Measurements from ENCODE around the gene FGF16. TPM values are rescaled to one million over a fixed set of nuclear protein-coding genes. Genes with fewer than 3 reads are reported as not detected.

The FGF16 gene
- total RNA-seq, 1 donor from 2014 or later = not detected

GRCh38 chrX:77422891-77423648 is 24.1 kb upstream of the FGF16 start:
- no peak for DNase-seq (ENCODE audit: low read depth)
- TF ChIP-seq, protein P1, sequence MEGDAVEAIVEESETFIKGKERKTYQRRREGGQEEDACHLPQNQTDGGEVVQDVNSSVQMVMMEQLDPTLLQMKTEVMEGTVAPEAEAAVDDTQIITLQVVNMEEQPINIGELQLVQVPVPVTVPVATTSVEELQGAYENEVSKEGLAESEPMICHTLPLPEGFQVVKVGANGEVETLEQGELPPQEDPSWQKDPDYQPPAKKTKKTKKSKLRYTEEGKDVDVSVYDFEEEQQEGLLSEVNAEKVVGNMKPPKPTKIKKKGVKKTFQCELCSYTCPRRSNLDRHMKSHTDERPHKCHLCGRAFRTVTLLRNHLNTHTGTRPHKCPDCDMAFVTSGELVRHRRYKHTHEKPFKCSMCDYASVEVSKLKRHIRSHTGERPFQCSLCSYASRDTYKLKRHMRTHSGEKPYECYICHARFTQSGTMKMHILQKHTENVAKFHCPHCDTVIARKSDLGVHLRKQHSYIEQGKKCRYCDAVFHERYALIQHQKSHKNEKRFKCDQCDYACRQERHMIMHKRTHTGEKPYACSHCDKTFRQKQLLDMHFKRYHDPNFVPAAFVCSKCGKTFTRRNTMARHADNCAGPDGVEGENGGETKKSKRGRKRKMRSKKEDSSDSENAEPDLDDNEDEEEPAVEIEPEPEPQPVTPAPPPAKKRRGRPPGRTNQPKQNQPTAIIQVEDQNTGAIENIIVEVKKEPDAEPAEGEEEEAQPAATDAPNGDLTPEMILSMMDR (conservative IDR thresholded peaks at IDR 0.05; ENCODE audit: low read depth, low read length) = no peak
- H3K4me3 ChIP-seq (ENCODE audit: low read depth, low read length) = no peak overlapping the region

DNA sequence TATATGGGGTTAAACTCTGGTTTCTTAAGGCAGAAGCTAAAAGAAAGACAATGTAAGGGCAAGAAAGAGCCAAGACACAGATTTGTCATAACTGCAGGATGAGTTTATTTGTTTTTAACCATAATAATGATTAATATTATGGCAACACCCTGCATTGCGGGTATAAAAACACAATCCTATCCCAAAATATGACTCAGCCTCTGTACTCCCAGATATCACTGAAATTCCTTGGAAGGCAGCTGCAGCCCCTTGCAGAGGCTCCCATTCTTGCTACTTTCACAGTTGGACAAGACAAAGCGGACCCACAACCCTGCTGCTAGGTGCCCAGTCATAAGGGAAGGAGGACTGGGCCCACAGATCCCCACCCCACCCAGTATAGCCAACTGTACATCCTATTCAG is 20.4 kb upstream of the FGF16 start:
- TF ChIP-seq, protein P1 (conservative IDR thresholded peaks at IDR 0.05; ENCODE audit: low read depth, low read length) = no peak
- no peak overlapping the region for H3K4me3 ChIP-seq (ENCODE audit: low read depth, low read length)
- no peak for DNase-seq (ENCODE audit: low read depth)

- TF ChIP-seq, protein P1 (conservative IDR thresholded peaks at IDR 0.05; ENCODE audit: low read depth, low read length) = no peak
- no peak for DNase-seq (ENCODE audit: low read depth)
- no peak overlapping the region for H3K4me3 ChIP-seq (ENCODE audit: low read depth, low read length)
These were observed 19.6 kb upstream of the FGF16 start for GRCh38 chrX:77427611-77428010.

DNA sequence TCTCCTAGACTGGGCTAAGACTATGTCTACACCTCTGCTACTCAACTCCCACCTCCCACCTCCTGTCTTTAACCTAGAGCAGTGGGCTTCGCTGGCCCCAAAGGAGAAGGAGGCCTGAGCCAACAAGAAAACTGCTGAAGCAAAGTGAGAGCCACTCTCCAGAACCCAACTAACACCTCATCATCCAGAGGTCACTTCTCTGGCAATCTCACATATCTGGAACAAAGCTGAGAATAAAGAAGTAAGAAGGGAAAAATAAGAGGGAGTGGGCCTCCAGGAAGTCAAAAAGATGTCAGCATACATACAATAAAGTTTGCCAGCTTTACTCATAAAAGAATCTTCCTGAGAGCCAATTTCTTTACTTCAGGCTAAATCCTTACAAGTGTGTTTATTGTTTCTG is 18.6 kb upstream of the FGF16 start:
- no peak overlapping the region for H3K4me3 ChIP-seq (ENCODE audit: low read depth, low read length)
- no peak for DNase-seq (ENCODE audit: low read depth)
- TF ChIP-seq, protein P1 (conservative IDR thresholded peaks at IDR 0.05; ENCODE audit: low read depth, low read length) = no peak

DNA sequence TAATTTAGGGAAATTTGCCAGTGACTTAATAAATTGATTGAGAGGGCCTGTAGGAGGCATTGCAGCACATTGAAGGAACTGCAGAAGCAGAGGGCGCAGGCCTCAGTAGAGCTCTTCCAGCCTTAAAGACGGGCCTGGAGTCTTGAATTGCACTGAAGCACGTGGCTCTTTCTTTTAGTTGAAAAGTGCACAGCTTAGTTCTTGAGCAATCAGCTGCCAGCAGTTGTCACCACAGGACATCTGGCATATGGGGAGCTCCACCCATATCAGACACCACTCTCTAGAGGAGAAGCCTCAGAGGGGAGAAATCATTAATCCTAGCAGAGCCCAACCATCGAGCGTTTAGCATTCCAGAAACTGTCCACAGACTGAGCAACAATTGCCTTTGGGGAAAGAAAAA is 16.0 kb upstream of the FGF16 start:
- no peak for DNase-seq (ENCODE audit: low read depth)
- H3K4me3 ChIP-seq (ENCODE audit: low read depth, low read length) = no peak overlapping the region
- TF ChIP-seq, protein P1 (conservative IDR thresholded peaks at IDR 0.05; ENCODE audit: low read depth, low read length) = no peak

DNA sequence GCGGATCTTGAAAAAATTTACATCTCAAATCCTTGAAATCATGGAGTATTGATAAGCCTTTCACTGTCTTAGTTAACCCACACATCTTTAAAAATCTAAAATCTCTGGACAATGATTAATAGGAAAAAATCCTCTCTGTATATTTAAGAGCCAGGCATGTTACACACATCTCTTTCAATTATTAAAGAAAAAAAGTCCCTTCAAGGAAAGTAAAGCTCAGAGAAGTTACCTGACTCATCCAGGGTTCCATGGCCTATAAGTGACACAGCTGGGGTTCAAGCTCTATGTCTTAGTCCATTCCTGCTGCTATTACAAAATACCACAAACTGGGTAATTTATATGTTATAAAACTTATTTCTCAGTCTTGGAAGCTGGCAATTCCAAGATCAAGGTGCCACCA is 14.2 kb upstream of the FGF16 start:
- no peak for DNase-seq (ENCODE audit: low read depth)
- no peak overlapping the region for H3K4me3 ChIP-seq (ENCODE audit: low read depth, low read length)
- TF ChIP-seq, protein P1 (conservative IDR thresholded peaks at IDR 0.05; ENCODE audit: low read depth, low read length) = no peak

DNA sequence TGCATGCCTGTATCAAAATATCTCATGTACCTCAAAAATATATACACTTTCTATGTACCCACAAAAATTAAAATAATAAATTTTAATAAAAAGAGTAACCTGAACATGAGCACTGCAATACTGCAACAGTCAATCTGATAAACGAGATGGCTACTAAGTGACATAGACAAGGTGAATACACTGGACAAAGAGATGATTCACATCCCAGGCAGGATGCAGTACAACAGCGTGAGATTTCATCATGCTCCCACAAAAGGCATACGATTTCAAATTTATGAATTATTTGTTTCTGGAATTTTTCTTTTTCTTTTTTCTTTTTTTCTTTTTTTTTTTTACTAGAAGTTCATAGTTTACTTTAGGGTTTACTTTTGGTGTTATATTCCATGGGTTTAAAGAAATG is 12.2 kb upstream of the FGF16 start:
- TF ChIP-seq, protein P1 (conservative IDR thresholded peaks at IDR 0.05; ENCODE audit: low read depth, low read length) = no peak
- no peak for DNase-seq (ENCODE audit: low read depth)
- H3K4me3 ChIP-seq (ENCODE audit: low read depth, low read length) = no peak overlapping the region

All from epithelial cell of proximal tubule (primary cell).